Measurements from ENCODE around the gene SETD3. TPM values are rescaled to one million over a fixed set of nuclear protein-coding genes. Genes with fewer than 3 reads are reported as not detected.

SETD3 gene
- total and polyA plus RNA-seq, 2 donors (not counting 1 experiment from before 2014, with no cell fraction given): 11.0 to 32.1 TPM

DNA sequence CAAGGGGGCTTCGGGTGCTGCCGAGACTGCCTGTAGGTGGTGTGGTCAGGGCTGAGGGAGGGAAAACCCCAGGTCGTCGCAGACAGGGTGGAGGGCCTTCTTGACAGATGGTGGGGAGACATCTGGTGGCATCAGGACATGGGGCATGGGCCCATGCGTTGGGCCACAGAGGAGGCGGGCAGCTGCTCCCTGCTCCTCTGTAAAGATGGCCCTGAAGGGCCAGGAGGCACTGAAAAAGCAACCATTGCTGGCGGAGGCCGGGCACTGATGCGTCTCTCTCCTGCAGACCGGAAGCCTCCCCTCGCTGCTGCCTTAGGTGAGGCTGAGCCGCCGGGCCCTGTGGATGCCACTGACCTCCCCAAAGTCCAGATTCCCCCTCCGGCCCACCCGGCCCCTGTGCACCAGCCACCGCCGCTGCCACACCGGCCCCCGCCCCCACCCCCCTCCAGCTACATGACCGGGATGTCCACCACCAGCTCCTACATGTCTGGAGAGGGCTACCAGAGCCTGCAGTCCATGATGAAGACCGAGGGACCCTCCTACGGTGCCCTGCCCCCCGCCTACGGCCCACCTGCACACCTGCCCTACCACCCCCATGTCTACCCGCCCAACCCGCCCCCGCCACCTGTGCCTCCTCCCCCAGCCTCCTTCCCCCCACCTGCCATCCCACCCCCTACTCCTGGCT is 29.4 kb upstream of the SETD3 start:
- H3K36me3 ChIP-seq (replicated peaks in 1 of 2; ENCODE audit: control extremely low read depth in 1 of 2, control insufficient read depth in 1 of 2, extremely low read depth in 1 of 2, insufficient read depth in 2 of 2, low read length in 1 of 2): peaks cover 6 to 57% of the 10 kb centered on the region in 2 experiments
- POLR2A ChIA-PET: no interaction called here

DNA sequence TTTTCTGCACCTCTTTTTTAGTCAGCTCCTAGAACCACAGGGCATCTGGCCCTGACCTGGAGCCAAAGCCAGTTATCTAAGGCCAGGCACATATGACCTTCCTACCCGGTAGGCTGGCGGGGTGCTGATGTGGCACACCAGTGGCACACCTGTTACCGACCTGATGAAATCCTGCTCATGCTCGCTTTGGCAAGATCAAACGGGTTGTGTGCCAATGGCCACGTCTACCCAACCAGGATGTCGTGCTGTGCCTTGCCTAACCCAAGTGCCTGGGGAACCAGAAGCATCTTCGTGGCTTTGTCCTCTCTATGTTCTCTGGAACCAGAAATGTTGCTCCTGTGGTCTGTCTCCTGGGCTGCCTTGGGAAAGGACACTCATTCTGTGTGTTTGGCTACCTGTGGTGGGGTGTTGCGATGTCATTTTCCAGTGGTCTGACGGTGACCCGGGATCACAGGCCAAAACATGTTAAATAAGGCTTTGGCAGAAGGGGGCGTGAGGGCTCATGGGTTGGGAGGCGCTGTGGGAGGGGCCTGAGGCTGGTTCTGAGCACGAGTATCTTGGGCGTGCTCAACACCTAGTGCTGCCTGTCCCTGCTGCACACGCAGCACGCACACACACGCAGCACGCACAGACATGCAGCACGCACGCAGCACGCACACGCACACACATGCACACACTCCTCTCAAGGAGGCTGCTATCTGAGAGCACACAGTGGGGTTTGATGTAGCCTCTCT is 28.4 kb upstream of the SETD3 start:
- ATAC-seq (ENCODE audit: low read depth): no peak
- Mint-ChIP-seq H3K27ac (no peak overlapping the region), H3K9me3 (ENCODE audit: insufficient read depth) (no peaks in the 10 kb centered on the region), H3K4me1 (no peaks in the 10 kb centered on the region), H3K4me3 (no peak overlapping the region), H3K27me3 (no peaks in the 10 kb centered on the region)
- intact Hi-C loops (cut with micrococcal nuclease): no loop called here
- 96% methylated on average over 16 of the region's 23 CpGs for WGBS (ENCODE audit: insufficient coverage)
- H3K4me1 ChIP-seq (ENCODE audit: control insufficient read depth in 2 of 2, insufficient read depth in 2 of 2, low read length in 2 of 2): no peaks in the 10 kb centered on the region
- POLR2A ChIA-PET: no interaction called here
- peaks cover 8 to 65% of the 10 kb centered on the region in 2 experiments for H3K36me3 ChIP-seq (replicated peaks in 1 of 2; ENCODE audit: control extremely low read depth in 1 of 2, control insufficient read depth in 1 of 2, extremely low read depth in 1 of 2, insufficient read depth in 2 of 2, low read length in 1 of 2)
- no peak overlapping the region for H3K9ac ChIP-seq (ENCODE audit: low read length)
- no peak overlapping the region for H3K27ac ChIP-seq (ENCODE audit: low read length in 2 of 2)
- TF ChIP-seq EZH2 (IDR thresholded peaks at IDR 0.05; ENCODE audit: borderline replicate concordance, insufficient read depth, low read depth, low read length, poor library complexity, severe bottlenecking): no peak
- TF ChIP-seq, protein P1, sequence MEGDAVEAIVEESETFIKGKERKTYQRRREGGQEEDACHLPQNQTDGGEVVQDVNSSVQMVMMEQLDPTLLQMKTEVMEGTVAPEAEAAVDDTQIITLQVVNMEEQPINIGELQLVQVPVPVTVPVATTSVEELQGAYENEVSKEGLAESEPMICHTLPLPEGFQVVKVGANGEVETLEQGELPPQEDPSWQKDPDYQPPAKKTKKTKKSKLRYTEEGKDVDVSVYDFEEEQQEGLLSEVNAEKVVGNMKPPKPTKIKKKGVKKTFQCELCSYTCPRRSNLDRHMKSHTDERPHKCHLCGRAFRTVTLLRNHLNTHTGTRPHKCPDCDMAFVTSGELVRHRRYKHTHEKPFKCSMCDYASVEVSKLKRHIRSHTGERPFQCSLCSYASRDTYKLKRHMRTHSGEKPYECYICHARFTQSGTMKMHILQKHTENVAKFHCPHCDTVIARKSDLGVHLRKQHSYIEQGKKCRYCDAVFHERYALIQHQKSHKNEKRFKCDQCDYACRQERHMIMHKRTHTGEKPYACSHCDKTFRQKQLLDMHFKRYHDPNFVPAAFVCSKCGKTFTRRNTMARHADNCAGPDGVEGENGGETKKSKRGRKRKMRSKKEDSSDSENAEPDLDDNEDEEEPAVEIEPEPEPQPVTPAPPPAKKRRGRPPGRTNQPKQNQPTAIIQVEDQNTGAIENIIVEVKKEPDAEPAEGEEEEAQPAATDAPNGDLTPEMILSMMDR (IDR thresholded peaks at IDR 0.05): no peak
- no peaks in the 10 kb centered on the region for H4K20me1 ChIP-seq (ENCODE audit: control insufficient read depth, insufficient read depth, low read length, poor library complexity, severe bottlenecking)
- CTCF ChIA-PET: no interaction called here
- H3K4me2 ChIP-seq (replicated peaks; ENCODE audit: low read depth, low read length, poor library complexity, severe bottlenecking): no peak overlapping the region
- no peaks in the 10 kb centered on the region for H3K27me3 ChIP-seq (replicated peaks in 1 of 4; ENCODE audit: control extremely low read depth in 1 of 4, control insufficient read depth in 3 of 4, insufficient read depth in 4 of 4, low read length in 3 of 4)
- H3K79me2 ChIP-seq (ENCODE audit: control insufficient read depth, insufficient read depth, low read length): no peaks in the 10 kb centered on the region
- DNase-seq: no peak
- no peak overlapping the region for H2AFZ ChIP-seq (ENCODE audit: insufficient read depth, low read depth, low read length, poor library complexity, severe bottlenecking)
- H3K4me3 ChIP-seq (ENCODE audit: control extremely low read depth in 1 of 5, extremely low read depth in 1 of 5, insufficient read depth in 1 of 5, low read depth in 2 of 5, low read length in 4 of 5): no peak overlapping the region
- H3K9me3 ChIP-seq (ENCODE audit: control extremely low read depth in 1 of 3, control insufficient read depth in 2 of 3, insufficient read depth in 1 of 3, low read length in 2 of 3): no peaks in the 10 kb centered on the region

More for the DNA sequence above, 29.4 kb upstream of the SETD3 start:
- ATAC-seq (ENCODE audit: low read depth) (no peak), DNase-seq (no peak)
- H4K20me1 ChIP-seq (ENCODE audit: control insufficient read depth, insufficient read depth, low read length, poor library complexity, severe bottlenecking): no peaks in the 10 kb centered on the region
- intact Hi-C loops (cut with micrococcal nuclease): no loop called here
- no peaks in the 10 kb centered on the region for H3K9me3 Mint-ChIP-seq (ENCODE audit: insufficient read depth)
- CTCF ChIA-PET: no interaction called here
- no peak overlapping the region for H3K4me3 Mint-ChIP-seq
- no peak for TF ChIP-seq EZH2 (IDR thresholded peaks at IDR 0.05; ENCODE audit: borderline replicate concordance, insufficient read depth, low read depth, low read length, poor library complexity, severe bottlenecking)
- TF ChIP-seq, protein P1 (IDR thresholded peaks at IDR 0.05): no peak
- H2AFZ ChIP-seq (ENCODE audit: insufficient read depth, low read depth, low read length, poor library complexity, severe bottlenecking): no peak overlapping the region
- H3K27ac ChIP-seq (ENCODE audit: low read length in 2 of 2): no peak overlapping the region
- no peaks in the 10 kb centered on the region for H3K79me2 ChIP-seq (ENCODE audit: control insufficient read depth, insufficient read depth, low read length)
- 94% methylated on average over 13 of the region's 27 CpGs for WGBS (ENCODE audit: insufficient coverage)
- no peak overlapping the region for H3K9ac ChIP-seq (ENCODE audit: low read length)
- no peaks in the 10 kb centered on the region for H3K27me3 ChIP-seq (replicated peaks in 1 of 4; ENCODE audit: control extremely low read depth in 1 of 4, control insufficient read depth in 3 of 4, insufficient read depth in 4 of 4, low read length in 3 of 4)
- H3K4me2 ChIP-seq (replicated peaks; ENCODE audit: low read depth, low read length, poor library complexity, severe bottlenecking): no peak overlapping the region
- H3K27ac Mint-ChIP-seq: no peak overlapping the region
- H3K4me3 ChIP-seq (ENCODE audit: control extremely low read depth in 1 of 5, extremely low read depth in 1 of 5, insufficient read depth in 1 of 5, low read depth in 2 of 5, low read length in 4 of 5): no peak overlapping the region
- no peaks in the 10 kb centered on the region for H3K4me1 ChIP-seq (ENCODE audit: control insufficient read depth in 2 of 2, insufficient read depth in 2 of 2, low read length in 2 of 2)
- H3K4me1 Mint-ChIP-seq: no peaks in the 10 kb centered on the region
- no peaks in the 10 kb centered on the region for H3K27me3 Mint-ChIP-seq
- no peaks in the 10 kb centered on the region for H3K9me3 ChIP-seq (ENCODE audit: control extremely low read depth in 1 of 3, control insufficient read depth in 2 of 3, insufficient read depth in 1 of 3, low read length in 2 of 3)
